Heart right ventricle (tissue), 16 donors: ENCODE data around the gene SPACDR. TPM values are rescaled to one million over a fixed set of nuclear protein-coding genes. Genes with fewer than 3 reads are reported as not detected.

Experiments used
- ATAC-seq, 8 donors: fragments of 200-7000 bp; cut with Tn5 transposase; one replicate each; pipeline ENCODE4 v1.9.1; 2020; ENCODE audit warnings: mild to moderate bottlenecking in 8 of 8, moderate library complexity in 8 of 8, moderate number of reproducible peaks in 1 of 8
- DNase-seq, 2 donors: peaks; one replicate each; pipeline ENCODE4 v3.0.0-alpha.2; 2020
- H3K27ac ChIP-seq, 10 donors: fragments of 200-600 bp; sonication (generic) in 2 of 10; one replicate each; pipeline versions ENCODE4 v1.5.0 to v1.8.0; 2020 to 2022; ENCODE audit warnings: mild to moderate bottlenecking in 3 of 10
- H3K27me3 ChIP-seq, 7 donors: fragments of 200-600 bp; one replicate each; pipeline ENCODE4 v1.8.0; 2021 to 2022; ENCODE audit warnings: mild to moderate bottlenecking in 2 of 7
- H3K36me3 ChIP-seq, 9 donors: fragments of 200-600 bp; sonication (generic) in 1 of 9; one replicate each; pipeline versions ENCODE4 v1.5.0 to v1.8.0; 2020 to 2022; ENCODE audit warnings: mild to moderate bottlenecking in 2 of 9
- H3K4me1 ChIP-seq, 9 donors: fragments of 200-600 bp; sonication (generic) in 1 of 9; one replicate each; pipeline versions ENCODE4 v1.5.0 to v1.8.0; 2020 to 2022; ENCODE audit warnings: mild to moderate bottlenecking in 4 of 9
- H3K4me3 ChIP-seq, 10 donors: fragments of 200-600 bp; sonication (generic) in 2 of 10; one replicate each; pipeline versions ENCODE4 v1.5.0 to v1.8.0; 2020 to 2022; ENCODE audit warnings: mild to moderate bottlenecking in 7 of 10, moderate library complexity in 2 of 10
- H3K9me3 ChIP-seq, 11 donors: fragments of 200-600 bp in 10 of 11; sonication (generic) in 2 of 11; one replicate each; pipeline versions ENCODE4 v1.5.0 to v1.8.0; 2013 to 2022; ENCODE audit warnings: mild to moderate bottlenecking in 2 of 11, control low read depth in 1 of 11, moderate library complexity in 1 of 11
- CTCF ChIP-seq, 9 donors: fragments of 200-600 bp; sonication (generic) in 2 of 9; IDR thresholded peaks; one replicate each; pipeline versions ENCODE4 v1.5.0 to v1.8.0; 2021 to 2022; ENCODE audit warnings: antibody characterized with exemption in 9 of 9, mild to moderate bottlenecking in 5 of 9, moderate library complexity in 1 of 9
- WGBS, 2 donors: extraction: QIAGEN DNeasy Blood & Tissue Kit; methylation state at CpG; one replicate each; pipeline ENCODE4 v1.1.7; 2013; ENCODE audit warnings: inconsistent platforms in 1 of 2; 5-methylcytosine and 5-hydroxymethylcytosine counted together
- intact Hi-C, 10 donors: fragments of 100-400 bp; cut with DNase I; formaldehyde crosslinking; loops; one replicate each; pipeline versions ENCODE4 v1.11.1 to v1.14.2; 2022
- polyA plus RNA-seq, 2 donors: library from polyadenylated mRNA; stranded (reverse); fragments of 200-250 nt; gene quantifications; one replicate each; pipeline ENCODE4 v1.2.3, GENCODE V29; 2013
- total RNA-seq, 10 donors: library from RNA; stranded (reverse); fragmentation: NEBNext Ultra II Directional in 3 of 10; extraction: Animal tissue kit (Norgen Biotek cat#: 25700) in 3 of 10; gene quantifications; one replicate each; pipeline versions ENCODE4 v1.2.1 to v1.2.4, GENCODE V29; 2021 to 2023
- donor health status: Arrhythmogenic right ventricular cardiomyopathy.
- donor health status: ischemic (EF 13 %, LVEDD 7.1; RV severe dilation, severe dysfunction).
- donor health status: healthy with polysubstance abuse.
- donor health status: DM: no; HTN: yes; CAD: no.
- donor health status: DM: no; HTN: no; CAD: no.
- donor health status: ischemic (EF 25% LVEDD 6.9; RV normal size, moderate dysfunction).
- donor health status: ischemic (EF 25% LVEDD 5.7; RV mildly dilated, moderate dysfunction).
- donor health status: healthy.
- donor health status: DM: yes; HTN: yes; CAD: no.
- donor health status: Ischemic cardiomyopathy.
- donor health status: ischemic (EF 35%, LVEDD 5.7; RV mildly dilated, moderate dysfunction).
- donor health status: nonischemic (EF 11% LVEDD 7.7; RV severe dilation, severe dysfunction).
- donor health status: DM: yes; HTN: yes; CAD: no.
- donor health status: PGD.
- donor health status: ischemic (EF 29% LVEDD 5.4; RV normal size, mild dysfunction).
- donor health status: nonischemic (EF 23%, LVEDD 6.1; RV moderate dilation, normal function).

The SPACDR gene
- total and polyA plus RNA-seq, 12 donors, result 0.28 to 1.3 (median 0.77) TPM; not detected in 4

DNA sequence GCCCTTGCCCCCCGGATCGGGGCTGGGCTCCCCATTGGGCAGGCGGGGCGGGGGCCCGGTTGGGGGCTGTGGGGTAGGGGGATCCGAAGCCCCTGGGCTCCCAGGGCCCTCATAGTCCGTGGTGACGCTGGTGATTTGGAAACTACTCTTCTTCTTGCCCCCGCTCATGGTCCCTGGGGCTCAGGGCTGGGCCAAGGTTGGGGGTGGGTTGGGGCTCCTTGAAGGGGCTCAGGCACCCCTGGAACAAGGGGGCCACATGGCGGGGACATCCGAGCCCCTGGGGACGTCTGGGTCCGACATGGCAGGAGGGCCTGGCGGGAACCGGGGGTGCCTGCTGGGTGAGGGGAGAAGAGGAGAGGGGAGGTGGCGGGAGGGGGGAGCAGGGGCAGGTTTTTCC lies 13.8 kb upstream of the SPACDR start:
- Histone ChIP-seq H3K36me3 (peaks cover 0 to 44% (median 6%) of the 10 kb centered on the region in 9 donors), H3K27ac (peak overlapping the region; percentile 66 to 100 (median 84)), H3K27me3 (no peaks in the 10 kb centered on the region), H3K4me3 (peak overlapping the region; percentile 44 to 100 (median 98)), H3K9me3 (no peaks in the 10 kb centered on the region), H3K4me1 (peaks cover 12 to 66% (median 60%) of the 10 kb centered on the region in 9 donors)
- no peak for TF ChIP-seq CTCF (IDR thresholded peaks at IDR 0.05)
- peak in 1 of 8 donors; percentile 10 for ATAC-seq
- intact Hi-C loops, result loop anchor here in 6 of 10 donors (5.0 to 10.0 kb wide), 7 partner anchors 59 to 387 kb away; partner anchors contain the start of genes AGFG2 (in 1 of the 6), GIGYF1 (in 1 of the 6), GNB2 (in 1 of the 6) and SLC12A9 (in 1 of the 6)
- 0 to 6% methylated on average over 16 of the region's 16 CpGs for WGBS, 2 donors
- no peak for DNase-seq

DNA sequence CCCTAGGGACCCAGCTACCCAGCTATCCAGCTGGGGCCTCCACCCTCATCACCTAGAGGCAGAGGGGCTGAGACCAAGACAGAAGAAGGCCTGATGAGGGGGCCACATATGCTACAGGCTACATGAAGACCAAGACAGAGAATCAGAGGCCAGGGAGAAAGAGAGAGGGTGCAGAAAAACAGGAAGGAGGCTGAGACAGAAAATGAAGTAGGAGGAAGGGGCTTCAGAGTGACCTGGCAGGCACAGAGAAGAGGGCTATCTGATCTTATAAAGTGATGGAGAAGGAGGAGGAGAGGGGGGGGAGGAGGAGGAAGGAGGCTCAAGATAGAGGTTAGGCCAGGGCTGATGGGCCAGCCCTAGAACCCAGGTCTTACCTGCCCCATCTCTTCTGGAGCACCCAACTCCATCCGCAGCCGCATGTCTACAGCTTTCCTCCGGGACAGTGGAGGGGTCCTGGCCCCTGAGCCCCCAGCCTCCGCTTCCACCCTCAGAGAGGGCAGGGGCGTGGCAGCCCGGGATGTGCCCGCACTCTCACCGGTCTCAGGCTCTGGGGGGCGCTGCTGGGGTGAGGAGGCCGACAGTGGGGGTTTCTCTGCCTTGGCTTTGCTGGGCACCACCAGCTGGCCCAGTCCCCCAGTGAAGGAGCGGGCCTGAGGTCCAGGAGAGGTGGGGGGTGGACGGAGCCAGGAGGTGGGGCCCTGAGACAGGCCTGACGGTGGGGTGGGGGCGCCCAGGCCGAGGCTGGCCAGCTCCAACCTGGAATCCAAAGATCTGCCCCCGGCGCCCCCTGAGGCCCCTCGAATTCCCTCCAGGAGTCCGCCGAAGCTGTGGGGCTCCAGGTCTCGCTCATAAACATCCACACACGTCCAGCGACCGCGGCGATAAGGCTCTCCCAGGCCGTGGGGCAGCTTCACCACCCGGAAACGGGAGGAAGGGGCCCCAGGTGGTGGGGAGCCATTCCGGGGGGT lies 13.1 kb upstream of the SPACDR start:
- ATAC-seq (peak in 5 of 8 donors; percentile 15 to 30 (median 15)), DNase-seq (peak in 1 of 2 donors; percentile 50)
- no peaks in the 10 kb centered on the region for H3K27me3 ChIP-seq
- peaks cover 0 to 51% (median 6%) of the 10 kb centered on the region in 9 donors for H3K36me3 ChIP-seq
- WGBS, 2 donors, result 14 to 15% methylated on average over 30 of the region's 30 CpGs
- peak in 6 of 9 donors; percentile 9 to 43 (median 34) for TF ChIP-seq CTCF (IDR thresholded peaks at IDR 0.05)
- H3K4me3 ChIP-seq, result peak overlapping the region; percentile 44 to 100 (median 98)
- intact Hi-C loops, result loop anchor here in 6 of 10 donors (5.0 to 10.0 kb wide), 7 partner anchors 60 to 388 kb away; partner anchors contain the start of genes AGFG2 (in 1 of the 6), GIGYF1 (in 1 of the 6), GNB2 (in 1 of the 6) and SLC12A9 (in 1 of the 6)
- H3K9me3 ChIP-seq, result no peaks in the 10 kb centered on the region
- peaks cover 13 to 68% (median 62%) of the 10 kb centered on the region in 9 donors for H3K4me1 ChIP-seq
- peak overlapping the region; percentile 66 to 100 (median 84) for H3K27ac ChIP-seq

GRCh38 chr7:100476101-100476780 lies 12.2 kb upstream of the SPACDR start:
- no peaks in the 10 kb centered on the region for H3K9me3 ChIP-seq
- no peak for TF ChIP-seq CTCF (IDR thresholded peaks at IDR 0.05)
- peak overlapping the region; percentile 2 to 100 (median 84) for H3K27ac ChIP-seq
- peaks cover 13 to 78% (median 68%) of the 10 kb centered on the region in 9 donors for H3K4me1 ChIP-seq
- peaks cover 0 to 60% (median 6%) of the 10 kb centered on the region in 9 donors for H3K36me3 ChIP-seq
- DNase-seq, result peak in 1 of 2 donors; percentile 65
- 10 to 11% methylated on average over 6 of the region's 6 CpGs for WGBS, 2 donors
- H3K4me3 ChIP-seq, result peak overlapping the region in 9 of 10 donors; percentile 74 to 100 (median 98)
- peak in 5 of 8 donors; percentile 34 to 57 (median 48) for ATAC-seq
- no peaks in the 10 kb centered on the region for H3K27me3 ChIP-seq
- intact Hi-C loops, result loop anchor here in 6 of 10 donors (5.0 to 10.0 kb wide), 7 partner anchors 61 to 389 kb away; partner anchors contain the start of genes AGFG2 (in 1 of the 6), GIGYF1 (in 1 of the 6), GNB2 (in 1 of the 6) and SLC12A9 (in 1 of the 6)
